Activated CD8-positive, alpha-beta memory T cell treated with anti-CD3 and anti-CD28 coated beads for 24 hours (primary cell): Measurements from ENCODE around the gene PHACTR1.

ENCODE experiments used
- DNase-seq: peaks from one replicate; pipeline ENCODE4 v3.0.0-alpha.2; 2020

Gene PHACTR1

DNA sequence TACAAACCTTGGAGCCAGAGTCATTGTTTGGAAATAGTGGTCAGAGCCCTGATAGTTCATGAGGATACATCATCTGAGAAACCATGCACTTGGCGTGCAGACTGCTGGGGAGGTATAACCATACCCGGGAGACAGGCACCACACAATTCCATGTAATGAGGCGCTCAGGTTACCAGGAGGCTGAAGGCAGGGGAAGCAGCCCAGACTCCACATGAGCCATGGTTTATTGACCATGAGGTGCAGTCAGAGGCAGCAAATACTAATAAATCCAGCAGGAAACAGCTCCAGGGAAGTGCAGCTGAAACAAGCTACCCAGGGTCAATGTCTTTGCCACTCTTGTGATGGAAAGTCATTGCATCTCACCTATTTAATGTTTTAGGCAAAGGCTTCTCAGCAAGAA, 455.7 kb downstream of the PHACTR1 start:
- DNase-seq, result no peak

DNA sequence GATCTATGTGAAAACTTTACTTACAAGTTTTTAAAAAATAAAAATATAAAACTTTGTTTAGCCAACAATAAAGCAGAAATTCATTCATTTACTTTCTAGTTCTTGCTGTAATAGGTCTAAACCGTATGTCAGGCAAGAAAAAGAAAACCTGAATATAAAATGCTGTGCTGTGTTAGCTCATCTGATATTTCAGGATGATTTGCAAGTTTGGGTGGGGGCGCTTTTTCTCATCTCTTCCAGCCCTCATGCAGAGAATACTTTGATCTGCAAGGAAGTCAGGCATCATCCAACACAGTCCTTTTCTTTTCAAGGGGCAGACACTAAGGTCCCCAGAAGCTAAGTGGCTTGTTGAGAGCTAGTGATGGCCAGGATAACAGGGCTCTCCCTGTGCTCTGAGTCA, 458.5 kb downstream of the PHACTR1 start:
- no peak for DNase-seq

- DNase-seq, result no peak
These were observed 459.2 kb downstream of the PHACTR1 start for GRCh38 chr6:13175759-13176158.

DNA sequence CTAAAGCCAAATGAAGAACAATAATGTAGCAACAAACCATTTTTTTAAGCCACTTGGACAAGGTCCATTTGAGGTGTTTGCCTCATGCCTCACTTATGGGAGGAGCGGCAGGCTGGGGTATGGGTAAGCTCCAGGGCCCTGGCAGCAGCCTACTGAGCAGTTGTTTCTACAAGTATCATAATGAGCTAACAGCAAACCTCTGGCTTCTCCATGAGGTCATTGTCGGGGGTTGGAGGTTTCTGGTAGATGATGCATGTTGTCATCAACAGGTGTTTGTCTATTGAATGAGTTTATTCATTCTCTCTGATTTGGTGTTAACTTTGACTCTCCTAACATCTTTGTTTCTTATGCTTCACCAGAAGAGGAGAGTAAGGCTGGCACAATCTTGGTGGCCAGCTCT, 461.1 kb downstream of the PHACTR1 start:
- DNase-seq, result no peak

DNA sequence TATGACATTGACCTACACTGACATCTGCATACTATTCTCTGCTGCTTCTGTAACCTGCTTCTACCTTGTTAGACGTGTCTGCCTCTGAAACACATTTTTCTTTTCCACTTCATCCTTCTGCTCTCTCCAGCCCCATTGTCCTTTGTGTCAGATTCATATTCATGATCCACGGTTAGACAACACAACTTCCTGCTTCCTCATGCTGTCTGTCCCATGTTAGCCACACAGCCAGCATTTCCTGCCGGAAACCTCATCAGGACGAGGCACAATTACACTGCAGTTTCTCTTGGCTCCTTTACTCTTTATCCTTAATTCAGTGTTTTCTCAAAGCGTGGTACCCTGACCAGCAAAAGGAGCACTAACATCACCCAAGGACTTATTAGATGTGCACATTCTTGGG, 461.5 kb downstream of the PHACTR1 start:
- DNase-seq, result no peak

DNA sequence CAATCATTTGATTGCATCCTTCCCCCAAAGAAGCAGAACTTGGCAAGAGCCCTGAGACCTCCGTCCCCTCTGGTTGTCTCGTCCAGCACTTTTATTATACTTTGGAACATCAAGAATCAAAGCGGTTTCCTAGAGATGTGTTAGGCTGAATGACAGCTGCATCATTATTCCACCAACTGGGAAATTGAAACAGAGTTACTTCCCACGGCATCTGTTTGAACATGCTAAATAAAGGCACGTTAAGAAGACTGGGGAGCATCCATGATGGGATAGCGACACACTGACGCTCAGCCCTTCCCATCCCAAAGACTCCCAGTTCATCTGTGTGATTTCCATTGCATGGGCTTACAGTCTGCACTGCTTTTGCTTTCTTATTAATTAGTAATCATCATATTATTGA, 464.0 kb downstream of the PHACTR1 start:
- no peak for DNase-seq

DNA sequence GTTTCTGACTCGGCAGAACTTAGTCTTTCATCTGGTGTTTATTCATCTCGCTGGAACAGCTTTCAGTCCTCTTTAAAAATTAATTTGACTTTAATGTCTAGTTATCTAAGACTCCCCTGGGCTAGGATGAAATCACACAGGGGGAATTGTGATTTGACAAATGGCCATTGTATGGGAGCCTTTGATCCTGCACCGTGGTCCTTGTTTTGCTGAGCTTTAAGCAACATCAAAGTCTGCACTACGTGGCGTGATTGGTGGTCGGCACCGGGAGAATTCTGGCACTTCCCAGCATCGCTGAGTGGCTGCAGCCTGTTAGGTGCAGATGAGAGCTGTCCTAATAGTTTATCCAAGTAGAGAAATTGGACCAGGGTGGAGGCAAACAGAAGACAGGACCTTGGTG, 464.8 kb downstream of the PHACTR1 start:
- DNase-seq, result no peak

GRCh38 chr6:13183415-13184088, 467.0 kb downstream of the PHACTR1 start:
- DNase-seq, result no peak

DNA sequence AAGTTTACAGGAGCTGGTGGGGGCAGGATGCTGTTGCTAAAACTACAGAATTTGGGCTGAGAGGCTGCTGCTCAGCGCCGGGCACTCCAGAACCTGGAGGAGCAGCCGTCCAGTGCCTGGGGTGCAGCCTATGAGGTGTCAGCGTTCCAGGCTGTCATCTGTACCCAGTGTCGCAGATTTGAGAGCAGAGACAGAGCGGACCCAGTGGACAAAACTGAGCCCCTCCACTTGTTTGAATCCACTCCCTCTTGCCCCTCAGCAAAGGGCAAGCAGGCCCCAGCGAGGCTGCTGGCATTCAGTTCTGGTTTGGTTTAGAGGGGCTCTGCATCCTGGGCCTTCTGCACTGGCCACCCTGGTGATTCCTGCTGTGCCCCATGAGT, 467.5 kb downstream of the PHACTR1 start:
- DNase-seq, result no peak

- no peak for DNase-seq
These were observed 468.0 kb downstream of the PHACTR1 start for GRCh38 chr6:13184547-13184946.

DNA sequence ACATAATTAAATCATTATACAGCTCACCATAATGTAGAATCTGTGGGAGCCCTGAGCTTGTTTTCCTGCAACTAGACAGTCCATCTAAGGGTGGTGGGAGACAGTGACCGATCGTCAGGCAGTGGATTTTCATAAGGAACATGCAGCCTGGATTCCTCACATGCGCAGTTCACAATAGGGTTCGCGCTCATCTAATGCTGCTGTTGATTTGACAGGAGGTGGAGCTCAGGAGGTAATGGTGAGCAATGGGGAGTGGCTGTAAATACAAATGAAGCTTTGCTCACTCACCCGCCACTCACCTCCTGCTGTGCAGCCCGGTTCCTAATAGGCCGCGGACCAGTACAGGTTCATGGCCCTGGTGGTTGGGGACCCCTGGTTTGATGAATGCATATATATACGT, 470.3 kb downstream of the PHACTR1 start:
- DNase-seq, result no peak

DNA sequence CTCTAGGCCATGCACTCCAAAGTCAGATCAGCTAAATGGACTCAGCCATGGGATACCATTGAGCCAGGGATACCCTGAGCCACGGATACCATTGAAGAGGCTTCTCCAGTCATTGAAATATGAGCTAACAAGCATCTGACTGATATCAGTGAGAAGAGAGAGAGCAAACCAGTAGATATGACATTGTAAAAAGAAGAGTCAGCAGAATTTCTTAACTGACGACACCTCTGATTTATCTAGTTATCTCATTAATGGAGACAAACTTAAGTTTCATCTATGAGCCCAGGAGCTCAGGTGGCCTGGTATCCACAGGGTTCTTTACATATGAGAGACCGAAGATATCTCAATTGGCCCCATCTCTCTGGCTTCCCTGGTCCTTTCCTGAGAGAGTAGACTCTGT, 471.1 kb downstream of the PHACTR1 start:
- no peak for DNase-seq

DNA sequence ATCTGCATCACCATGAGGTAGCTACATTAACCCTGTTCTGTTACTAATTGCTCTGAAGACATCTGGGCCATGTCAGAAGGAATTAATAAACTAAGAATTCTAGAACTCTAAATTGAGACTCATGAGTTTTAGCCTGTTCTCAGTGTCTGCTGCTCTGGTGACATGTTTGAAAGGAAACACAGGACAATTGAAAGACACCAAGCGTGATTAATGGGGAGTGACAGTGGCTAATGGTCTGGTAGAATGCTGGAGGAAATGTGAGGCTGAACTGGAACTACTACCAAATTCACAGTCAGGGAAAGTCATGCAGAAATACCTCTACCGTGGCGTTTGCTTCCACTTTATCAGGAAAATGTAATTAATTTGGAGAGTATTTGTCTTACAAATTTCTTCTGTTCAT, 471.7 kb downstream of the PHACTR1 start:
- DNase-seq, result no peak

- DNase-seq, result no peak
These were observed 473.1 kb downstream of the PHACTR1 start for GRCh38 chr6:13189710-13190109.

- no peak for DNase-seq
These were observed 473.8 kb downstream of the PHACTR1 start for GRCh38 chr6:13190376-13190775.

GRCh38 chr6:13191461-13191860, 474.9 kb downstream of the PHACTR1 start:
- DNase-seq, result no peak

DNA sequence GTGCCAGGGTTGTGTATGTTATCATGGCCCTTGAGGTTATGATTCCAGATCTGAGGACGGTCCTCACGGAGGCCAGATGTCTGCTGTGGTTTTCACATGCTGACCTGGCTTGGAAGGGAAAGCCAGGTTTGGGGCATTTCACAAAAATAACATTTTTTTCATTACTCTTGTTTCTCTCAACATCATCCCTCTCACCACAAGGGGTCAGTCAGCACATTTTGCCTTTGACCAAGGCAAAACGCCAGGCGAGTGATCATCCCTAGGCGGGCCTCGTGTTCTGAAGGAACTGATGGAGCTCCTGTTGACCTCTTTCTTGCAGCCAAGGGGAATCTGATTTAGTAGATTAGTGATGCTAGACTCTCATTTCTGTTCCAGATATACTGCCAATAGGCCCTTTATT, 478.3 kb downstream of the PHACTR1 start:
- DNase-seq, result no peak

DNA sequence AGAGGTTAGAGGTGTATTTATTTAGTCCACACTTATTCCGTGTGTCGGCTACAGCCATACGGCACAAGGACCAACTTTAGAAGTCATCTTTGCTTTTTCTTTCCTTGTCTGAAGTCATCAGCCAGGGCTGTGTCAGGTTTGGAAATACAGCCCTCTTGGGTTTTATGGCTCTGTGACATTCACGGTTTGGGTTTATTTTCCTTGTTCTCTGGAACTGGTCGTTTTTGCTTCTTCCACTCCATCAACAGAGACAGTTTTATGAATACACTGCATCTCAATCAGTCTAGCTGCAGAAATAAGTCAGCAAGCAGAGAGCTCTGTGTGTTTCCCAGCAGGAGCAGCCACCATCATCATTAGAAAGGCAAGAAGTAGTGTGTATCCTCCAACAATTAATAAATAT, 479.2 kb downstream of the PHACTR1 start:
- no peak for DNase-seq

GRCh38 chr6:13198168-13198567, 481.6 kb downstream of the PHACTR1 start:
- DNase-seq, result no peak

DNA sequence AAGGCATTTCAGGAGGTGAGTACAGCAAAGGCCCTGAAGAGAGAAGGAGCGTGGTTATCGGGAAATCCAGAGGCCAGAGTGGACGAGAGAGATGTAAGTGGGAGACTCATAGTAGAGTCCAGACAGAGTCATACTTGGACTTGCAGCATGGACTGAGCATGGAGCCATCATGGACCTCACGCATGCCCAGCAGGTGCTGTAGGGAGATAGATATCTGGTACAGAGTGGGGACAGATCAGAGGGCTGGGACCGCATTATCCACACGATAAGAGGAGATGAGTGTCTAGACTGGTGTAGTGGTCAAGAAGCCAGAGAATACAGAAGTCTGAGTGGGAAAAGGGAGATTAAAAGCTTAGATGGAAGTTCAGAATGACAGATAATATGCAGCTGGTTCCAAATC, 484.8 kb downstream of the PHACTR1 start:
- no peak for DNase-seq

DNA sequence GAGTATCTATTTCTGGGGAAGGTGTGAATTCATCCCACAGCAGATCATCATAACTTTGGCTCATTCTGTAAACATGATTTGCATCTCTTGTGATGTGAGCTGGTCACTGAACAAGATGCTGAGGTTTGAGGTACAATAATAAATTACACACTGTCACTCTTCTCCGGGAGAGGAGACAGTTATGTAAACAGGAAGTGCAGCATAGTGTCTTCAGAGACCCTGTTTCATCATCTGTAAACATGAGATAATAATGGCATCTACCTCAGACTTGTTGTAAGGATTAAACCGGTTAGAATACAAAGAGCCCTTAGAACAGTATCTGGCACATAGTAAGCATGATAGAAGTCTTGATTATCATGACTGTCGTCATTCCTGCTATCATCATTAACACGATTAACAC, 486.6 kb downstream of the PHACTR1 start:
- DNase-seq, result no peak

DNA sequence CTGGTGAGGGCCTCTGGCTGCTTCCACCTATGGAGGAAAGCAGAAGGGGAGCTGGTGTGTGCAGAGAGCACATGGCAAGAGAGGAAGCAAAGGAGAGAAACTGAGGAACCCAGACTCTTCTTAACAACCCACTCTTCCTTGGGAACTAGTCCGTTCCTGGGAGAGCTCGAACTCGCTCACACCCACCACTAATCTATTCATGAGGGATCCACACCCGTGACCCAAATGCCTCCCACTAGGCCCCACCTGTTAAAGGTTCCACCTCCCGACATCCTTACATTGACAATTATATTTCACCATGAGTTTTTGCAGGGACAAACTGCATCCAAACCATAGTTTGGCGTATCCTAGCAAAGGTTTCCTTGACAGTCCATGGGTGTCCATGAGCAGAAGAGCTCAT, 488.5 kb downstream of the PHACTR1 start:
- no peak for DNase-seq

- no peak for DNase-seq
These were observed 495.5 kb downstream of the PHACTR1 start for GRCh38 chr6:13212096-13212495.

- no peak for DNase-seq
These were observed 496.0 kb downstream of the PHACTR1 start for GRCh38 chr6:13212538-13212937.

DNA sequence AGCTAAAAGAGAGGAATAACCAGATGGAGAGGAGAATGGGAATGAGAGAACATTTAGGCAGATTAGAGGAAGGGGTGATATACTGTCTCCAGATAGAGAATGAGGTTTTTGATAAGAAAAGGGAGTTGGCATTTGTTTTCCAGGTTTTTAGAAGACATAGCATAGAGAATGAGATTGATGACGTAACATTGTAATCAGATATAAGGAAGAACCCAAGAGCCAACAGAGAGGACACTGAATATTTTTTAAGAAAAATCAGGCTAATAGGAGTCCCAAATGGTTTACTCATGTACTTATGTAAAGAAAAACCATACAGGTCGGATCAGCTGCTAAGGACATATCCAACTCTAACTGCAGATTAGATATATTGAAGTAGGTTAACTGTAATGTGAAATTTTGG, 498.8 kb downstream of the PHACTR1 start:
- no peak for DNase-seq
